CD4-positive, alpha-beta T cell treated with Interleukin-4 for 4 hours (primary cell): ENCODE data around the gene PTPN20.
"Not testable (repeated sequence)": the region's sequence is repeated elsewhere in the genome, so short reads cannot be mapped to it uniquely, and the experiment has no call there.

Experiments used
- DNase-seq: peaks from one replicate; pipeline ENCODE4 v3.0.0-alpha.2; 2020

The PTPN20 gene

GRCh38 chr10:46911144-46911876, at the start of gene PTPN20:
PTPN20 (plus strand) TSS chr10:46911428; CDS start chr10:46932500, 21,072 bp downstream.
- peak; percentile 3 for DNase-seq

DNA sequence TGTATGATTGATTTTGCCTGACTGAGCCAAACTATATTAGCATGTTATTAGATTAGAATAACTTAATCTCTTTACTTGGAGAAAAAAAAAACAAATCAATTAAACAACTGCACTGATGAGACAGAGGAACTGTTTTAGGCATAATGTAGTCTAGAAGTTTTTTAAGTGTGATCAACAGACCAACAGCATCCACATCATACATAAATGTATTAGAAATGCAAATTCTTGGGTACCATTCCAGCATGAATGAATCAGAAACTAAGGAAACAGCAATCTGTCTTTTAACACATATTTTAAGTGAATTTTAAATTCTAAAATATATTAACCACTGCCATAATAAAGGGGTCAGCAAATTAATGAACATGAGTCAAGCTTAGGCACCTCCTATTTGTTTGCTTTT, 41.5 kb upstream of the PTPN20 start:
- not testable (repeated sequence) for DNase-seq

- DNase-seq, result not testable (repeated sequence)
Measured at GRCh38 chr10:46871583-46871982, 39.6 kb upstream of the PTPN20 start.

DNA sequence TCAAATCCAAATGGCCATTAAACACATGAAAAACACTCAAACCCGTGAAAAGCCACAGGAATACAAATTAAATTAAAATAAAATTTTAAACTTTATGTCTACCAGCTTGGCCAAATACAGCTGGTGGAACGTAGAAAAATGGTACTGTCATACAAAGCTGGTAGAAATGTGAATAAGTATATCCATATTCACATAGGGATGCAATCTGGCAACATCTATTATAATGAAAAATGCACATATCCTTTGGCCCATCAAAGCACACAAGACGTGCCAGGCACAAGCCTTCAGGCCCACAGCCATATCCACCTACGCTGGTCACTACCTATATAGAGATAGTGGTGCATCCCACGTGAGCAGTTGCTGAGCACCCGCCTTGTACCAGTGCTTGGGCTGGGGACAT, 35.9 kb upstream of the PTPN20 start:
- not testable (repeated sequence) for DNase-seq

GRCh38 chr10:46876773-46877172, 34.5 kb upstream of the PTPN20 start:
- DNase-seq, result not testable (repeated sequence)

- DNase-seq, result not testable (repeated sequence)
Measured at GRCh38 chr10:46878761-46879160, 32.5 kb upstream of the PTPN20 start.

DNA sequence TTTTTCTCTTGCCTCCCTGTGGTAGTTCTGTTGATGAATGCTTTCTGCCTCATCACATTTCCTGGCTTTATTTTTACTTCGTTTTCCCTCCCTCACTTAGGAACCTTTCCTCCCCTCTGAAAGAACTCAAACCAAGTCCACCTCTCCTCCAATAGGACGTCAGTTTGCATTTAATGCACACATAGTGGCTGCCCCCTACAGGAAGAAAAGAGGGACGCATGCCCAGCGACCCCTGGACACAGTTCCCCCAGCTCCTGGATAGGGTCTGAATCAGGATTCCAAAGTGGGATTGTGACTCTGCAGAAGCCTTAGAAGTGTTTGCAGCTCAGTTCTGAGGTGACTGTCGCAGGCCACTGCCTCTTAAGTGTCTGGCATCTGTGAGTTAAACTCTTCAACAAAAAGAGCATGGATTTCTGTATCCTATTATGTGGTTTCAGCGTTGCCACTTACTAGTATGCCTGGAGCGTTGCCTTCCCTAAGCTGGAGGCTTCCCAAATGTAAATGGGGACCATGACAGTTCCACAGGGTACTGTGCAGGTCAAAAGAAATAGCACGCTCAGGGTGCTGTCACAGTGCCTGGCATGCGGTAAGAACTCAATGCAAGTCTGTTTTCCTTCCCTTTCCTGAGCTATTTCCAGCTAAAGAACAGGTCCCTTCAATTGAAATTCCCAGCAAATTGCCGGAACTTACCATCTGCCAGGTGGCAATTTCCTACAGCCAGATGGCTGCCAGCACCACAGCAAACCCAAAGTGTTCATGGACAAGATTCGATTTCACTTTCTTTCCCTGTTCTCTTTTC, 20.2 kb upstream of the PTPN20 start:
- not testable (repeated sequence) for DNase-seq

DNA sequence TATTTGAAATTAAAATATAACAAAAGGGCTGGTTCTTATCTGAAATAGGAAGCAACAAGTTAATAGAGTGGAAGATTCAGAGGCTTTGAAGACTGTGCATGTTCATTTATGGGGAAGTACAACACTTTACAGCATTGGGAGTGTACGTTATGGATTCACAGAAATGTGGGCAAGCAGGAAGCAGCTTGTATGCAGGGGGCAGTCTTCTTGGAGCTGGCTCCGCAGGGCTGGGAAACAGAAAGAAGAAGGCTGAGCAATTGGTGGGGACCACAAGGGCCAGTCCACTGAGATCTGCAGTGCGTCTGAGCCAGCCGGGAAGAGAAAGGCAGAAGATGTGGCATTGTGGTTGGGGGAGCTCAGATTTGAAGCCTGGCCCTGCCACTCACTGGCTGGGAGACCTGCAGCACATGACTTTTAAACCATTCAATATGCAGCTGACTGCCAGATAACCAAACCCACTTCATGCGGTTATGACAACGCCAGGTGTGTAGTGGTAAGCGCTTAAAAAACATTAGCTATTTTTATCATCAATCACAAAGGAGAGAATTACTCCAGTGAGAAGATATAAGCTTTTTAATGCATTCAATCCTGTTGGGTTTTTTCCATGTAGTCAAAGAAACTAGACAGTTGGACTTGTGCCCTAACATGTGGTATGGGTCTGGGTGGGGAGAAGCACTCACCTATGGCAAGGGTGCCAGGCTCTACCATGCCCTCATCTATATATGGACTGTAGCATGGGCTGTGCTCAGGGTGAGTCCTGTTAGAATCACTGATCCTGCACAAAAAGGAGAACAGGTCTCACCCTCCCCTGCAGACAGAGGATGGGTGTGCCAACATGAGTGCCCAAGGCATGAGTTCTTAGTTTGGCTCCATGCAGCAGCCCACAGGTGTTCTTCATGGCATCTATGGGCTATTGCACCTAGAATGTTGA, 14.2 kb upstream of the PTPN20 start:
- not testable (repeated sequence) for DNase-seq

GRCh38 chr10:46901247-46901646, 10.0 kb upstream of the PTPN20 start:
- DNase-seq, result not testable (repeated sequence)

DNA sequence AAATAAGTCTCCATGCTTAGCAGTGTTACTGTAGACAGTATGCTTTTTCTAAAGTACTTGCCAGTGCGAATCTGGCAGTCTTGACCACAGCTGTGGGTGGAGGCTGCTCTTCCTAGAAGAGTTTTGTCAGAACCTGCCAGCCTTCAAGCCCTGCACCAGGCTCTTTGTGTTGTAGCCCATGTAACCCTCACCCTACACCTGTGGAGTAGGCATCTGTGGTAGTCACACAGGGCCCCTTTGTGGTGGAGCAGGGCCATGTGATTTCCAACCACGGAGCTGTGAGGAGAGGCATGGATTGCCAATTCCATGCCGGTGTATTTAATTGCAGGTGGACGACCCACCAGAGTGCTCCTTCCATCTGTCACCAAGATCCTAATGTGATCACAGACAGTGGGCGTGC, 7.4 kb upstream of the PTPN20 start:
- not testable (repeated sequence) for DNase-seq

- not testable (repeated sequence) for DNase-seq
Measured at GRCh38 chr10:46906359-46906758, 4.9 kb upstream of the PTPN20 start.

GRCh38 chr10:46907185-46908117, 3.8 kb upstream of the PTPN20 start:
- DNase-seq, result not testable (repeated sequence)

DNA sequence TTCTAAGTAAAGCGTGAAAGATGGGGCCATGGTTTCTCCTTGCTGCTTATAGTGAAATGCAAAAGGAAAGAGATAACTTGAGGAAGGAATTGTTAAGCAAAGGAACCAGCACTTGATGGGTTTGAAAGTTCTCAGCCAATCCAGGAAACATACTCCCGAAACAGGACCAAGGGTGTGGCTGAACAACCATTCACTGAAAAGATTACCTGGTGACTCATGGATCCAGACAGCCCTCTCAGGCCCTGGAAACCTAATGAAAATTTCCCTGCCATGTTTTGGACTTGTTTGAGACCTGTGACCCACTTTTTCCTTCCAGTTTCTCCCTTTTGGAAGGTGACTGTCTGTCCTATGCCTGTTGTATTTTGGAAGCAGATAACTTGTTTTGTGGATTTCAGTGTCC, 11.3 kb downstream of the PTPN20 start:
- DNase-seq, result not testable (repeated sequence)

DNA sequence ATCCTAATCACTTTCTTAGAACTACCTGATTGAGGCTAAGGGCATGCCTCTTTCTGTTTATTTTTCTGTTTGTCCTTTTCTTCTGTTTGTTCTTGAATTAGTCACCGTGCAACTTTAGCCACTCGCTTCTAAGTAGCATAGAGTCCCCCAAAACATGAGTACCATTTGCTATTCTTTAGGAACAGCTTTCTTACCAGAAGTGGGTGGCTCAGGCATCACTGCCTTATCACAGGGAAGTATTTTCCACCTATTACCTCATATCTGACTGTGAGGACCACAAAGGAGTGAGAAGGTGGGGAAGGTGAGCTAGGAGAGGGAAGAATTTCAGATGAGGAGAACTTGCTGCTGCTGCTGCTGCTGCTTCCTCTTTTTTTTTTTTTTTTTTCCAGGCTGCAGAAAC, 13.9 kb downstream of the PTPN20 start:
- not testable (repeated sequence) for DNase-seq

- DNase-seq, result not testable (repeated sequence)
Measured at GRCh38 chr10:46925853-46926252, 14.6 kb downstream of the PTPN20 start.

- not testable (repeated sequence) for DNase-seq
Measured at GRCh38 chr10:46928810-46929209, 17.6 kb downstream of the PTPN20 start.

DNA sequence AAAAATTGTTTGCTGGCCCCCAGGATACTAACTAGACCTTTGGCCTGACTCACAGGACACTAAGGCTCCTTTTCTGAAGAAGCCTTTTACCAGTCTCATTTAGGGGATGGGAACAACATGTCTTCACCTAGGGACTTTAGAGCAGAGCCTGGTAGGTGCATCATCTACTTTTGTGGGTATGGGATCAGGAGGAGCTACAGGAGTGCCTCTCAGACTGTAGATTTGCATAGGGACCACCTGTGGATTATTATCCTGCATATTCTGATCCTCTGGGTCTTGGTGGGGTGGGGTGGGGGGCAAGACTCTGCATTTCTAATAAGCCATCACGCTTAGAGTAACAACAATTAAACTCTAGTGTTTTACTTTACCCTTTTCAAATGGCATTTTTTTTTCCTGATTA, 21.2 kb downstream of the PTPN20 start:
- DNase-seq, result not testable (repeated sequence)

DNA sequence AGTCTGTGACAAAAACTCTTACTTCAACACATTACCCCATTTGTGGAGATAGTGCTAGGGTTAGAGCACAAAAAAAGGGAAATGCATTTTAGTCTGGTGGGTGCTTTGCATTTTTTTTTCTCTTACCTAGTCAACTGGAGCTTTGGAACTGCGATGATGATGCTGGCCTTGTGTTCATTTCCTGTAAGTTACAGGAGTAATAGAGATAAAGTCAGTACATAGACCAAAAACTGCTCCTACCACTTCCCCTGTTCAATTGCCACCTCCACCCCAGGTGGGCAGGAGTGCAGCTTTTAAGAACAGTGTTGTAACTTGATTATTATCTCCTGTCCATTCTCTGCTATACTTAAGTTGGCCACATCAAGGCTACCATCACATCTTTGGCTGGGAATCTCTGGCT, 29.9 kb downstream of the PTPN20 start:
- not testable (repeated sequence) for DNase-seq

- not testable (repeated sequence) for DNase-seq
Measured at GRCh38 chr10:46948687-46949518, 37.7 kb downstream of the PTPN20 start.

DNA sequence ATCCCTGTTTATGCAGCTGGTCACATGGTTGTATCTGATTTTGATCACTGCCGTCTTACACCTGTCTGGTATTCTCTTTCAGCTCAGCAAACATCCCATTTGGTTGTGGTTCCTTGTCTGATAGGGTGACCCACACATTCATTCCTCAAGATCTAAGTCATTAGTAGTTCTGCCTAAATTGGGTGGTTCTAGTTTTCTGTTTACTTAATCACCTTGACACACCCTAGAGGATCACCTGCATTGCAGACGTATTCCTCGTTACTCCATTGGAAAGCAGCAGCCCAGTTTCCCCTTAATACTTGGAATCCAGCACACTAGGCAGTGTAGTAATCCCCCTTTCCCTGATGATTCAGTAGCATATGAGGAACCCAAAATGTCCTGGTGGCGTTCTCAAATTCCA, 41.3 kb downstream of the PTPN20 start:
- DNase-seq, result not testable (repeated sequence)

- DNase-seq, result not testable (repeated sequence)
Measured at GRCh38 chr10:46960742-46961141, 49.5 kb downstream of the PTPN20 start.
